Subcutaneous adipose tissue (tissue), 4 donors: ENCODE data around the gene HSPA1B. TPM values are rescaled to one million over a fixed set of nuclear protein-coding genes. Genes with fewer than 3 reads are reported as not detected.

Source experiments
- CTCF ChIP-seq: fragments of 450-650 bp; IDR thresholded peaks from one replicate; pipeline ENCODE4 v1.5.1; 2016; ENCODE audit warnings: low read depth, mild to moderate bottlenecking, control low read depth, antibody characterized with exemption, moderate library complexity
- total RNA-seq, 4 donors: library from RNA; depleted of rRNA; stranded (reverse); fragments of >200 nt; gene quantifications; one replicate each; pipeline ENCODE4 v1.1.0, GENCODE V29; 2016

HSPA1B gene
- total RNA-seq, 4 donors from 2014 or later: 61.8 to 153 (median 91.6) TPM

DNA sequence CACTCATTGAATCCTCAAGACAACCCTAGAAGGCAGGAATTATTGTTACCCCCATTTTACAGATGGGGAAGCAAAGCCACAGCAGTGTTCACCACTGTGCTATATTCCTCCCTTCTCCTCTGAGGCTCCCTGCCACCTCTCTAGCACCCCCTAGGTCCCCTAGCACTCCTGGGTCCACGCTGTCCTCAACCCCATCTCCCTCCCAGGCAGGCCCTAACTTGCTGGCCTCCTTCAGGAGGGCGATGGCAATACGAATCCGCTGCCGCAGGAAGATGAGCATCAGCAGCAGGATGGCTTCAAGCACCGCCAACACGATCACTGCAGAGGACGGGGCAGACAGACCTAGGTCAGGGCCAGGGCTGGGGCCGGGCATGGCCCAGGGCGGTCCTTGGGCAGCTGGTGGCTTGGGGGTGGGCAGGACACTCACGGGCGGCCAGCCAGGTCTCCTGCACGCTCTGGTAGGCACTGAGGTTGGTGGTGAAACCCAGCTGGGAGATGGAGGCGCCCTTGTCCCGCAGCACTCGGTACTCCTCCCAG is 42.9 kb downstream of the HSPA1B start:
- TF ChIP-seq CTCF: no peak

DNA sequence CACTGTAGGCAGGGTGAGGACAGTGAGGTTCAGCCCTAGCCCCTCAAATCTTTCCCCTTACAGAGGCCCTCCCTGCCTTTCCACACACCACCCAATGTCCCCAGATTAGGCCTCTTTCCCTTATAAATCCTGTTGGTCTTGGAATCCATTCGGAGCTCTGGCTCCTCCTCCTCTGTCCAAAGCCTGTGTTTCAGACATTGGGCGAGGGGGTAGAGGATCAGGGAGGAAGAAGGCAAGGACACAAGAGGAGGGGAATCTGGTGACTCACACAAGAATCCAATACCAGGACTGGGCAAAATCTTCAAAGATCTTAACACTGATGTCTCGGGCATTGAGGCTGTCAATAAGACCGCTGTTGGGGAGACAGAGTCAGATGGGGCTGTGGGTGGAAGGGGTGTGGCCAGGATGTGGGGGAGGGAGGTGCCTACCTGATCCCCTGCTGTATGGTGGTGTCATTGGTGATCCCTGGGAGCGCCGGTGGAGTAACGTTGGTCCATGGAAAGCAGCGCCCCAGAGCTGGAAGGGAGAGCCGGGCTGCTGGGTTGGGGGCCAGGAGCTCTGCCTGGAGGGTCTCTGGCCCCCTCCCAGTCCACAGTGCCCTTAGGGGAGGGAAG is 43.6 kb downstream of the HSPA1B start:
- no peak for TF ChIP-seq CTCF

GRCh38 chr6:31874084-31874670 is 46.6 kb downstream of the HSPA1B start:
- no peak for TF ChIP-seq CTCF

DNA sequence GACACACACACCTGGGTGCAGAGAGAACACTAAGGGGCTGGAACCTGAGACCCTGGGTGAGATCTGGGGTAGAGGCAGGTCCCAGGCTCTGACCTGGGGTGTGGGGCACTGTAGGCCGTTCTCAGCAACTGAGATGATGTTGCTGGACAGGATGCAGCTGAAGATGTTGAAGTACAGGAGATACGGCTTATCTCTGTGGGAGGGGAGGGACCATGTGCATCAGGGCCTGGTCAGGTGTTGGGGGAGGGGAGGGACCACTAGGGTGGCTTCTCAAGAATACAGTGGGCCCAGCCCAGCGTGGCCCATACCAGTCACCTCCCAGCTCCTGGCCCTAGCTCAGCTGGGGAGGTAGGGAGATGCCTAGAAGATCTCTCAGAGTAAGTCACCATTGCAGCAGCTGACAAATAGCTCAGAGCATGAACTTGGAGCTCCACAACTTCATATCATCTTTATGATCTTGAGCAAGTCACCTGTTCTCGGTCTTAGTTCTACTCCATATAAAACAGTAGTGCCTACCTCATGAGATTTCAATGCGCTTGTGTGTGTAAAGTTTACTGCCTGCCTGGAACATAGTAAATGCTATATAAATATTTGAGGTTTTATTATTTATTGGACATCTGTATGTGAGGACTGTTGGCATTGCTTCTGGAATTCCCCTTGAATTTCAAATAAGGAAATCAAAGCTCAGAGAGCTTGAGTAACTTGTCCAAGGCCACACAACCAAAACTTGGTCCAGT is 47.5 kb downstream of the HSPA1B start:
- TF ChIP-seq CTCF: no peak

GRCh38 chr6:31875877-31876276 is 48.3 kb downstream of the HSPA1B start:
- TF ChIP-seq CTCF: no peak

- TF ChIP-seq CTCF: no peak
Observed at GRCh38 chr6:31876357-31876756, 48.8 kb downstream of the HSPA1B start.

DNA sequence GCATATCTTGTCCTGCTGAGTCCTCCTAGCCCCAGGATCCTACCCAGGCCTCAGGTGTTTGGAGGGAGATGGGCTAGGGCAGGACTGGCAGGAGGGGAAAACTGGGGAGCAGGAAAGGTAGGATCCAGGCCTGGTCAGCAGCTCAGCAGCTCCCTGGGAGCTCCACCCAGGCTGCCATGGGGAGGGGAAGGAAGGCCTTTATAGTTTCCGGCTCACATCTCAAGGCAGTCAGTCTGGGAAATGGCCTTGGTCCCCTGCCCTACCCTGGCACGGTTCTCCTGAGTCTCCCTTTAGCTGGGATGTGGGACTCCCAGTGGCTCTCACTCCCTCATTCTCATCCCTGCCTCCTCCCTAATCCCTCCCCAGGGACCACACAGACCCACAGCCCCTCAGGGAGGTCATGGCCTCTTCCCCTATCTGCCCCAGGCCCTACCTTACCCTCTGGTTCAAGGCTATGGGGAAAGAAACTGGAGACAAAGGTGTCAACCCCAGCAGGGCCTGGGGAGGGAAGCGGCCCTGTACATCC is 49.6 kb downstream of the HSPA1B start:
- TF ChIP-seq CTCF: no peak
